ENCODE data around the gene ZACN. TPM values are rescaled to one million over a fixed set of nuclear protein-coding genes. Genes with fewer than 3 reads are reported as not detected.

Gene ZACN
- total and polyA plus RNA-seq, 8 donors, result 0.12 to 27.5 (median 17.8) TPM; not detected in 1

GRCh38 chr17:76121932-76122430, 43.0 kb downstream of the ZACN start:
- Histone ChIP-seq H3K27me3 (peaks cover 0 to 6% of the 10 kb centered on the region in 2 donors), H3K4me3 (peak overlapping the region; percentile 15 to 30), H3K9me3 (no peaks in the 10 kb centered on the region), H3K27ac (no peak overlapping the region), H3K4me1 (peaks cover 3 to 9% of the 10 kb centered on the region in 2 donors), H3K36me3 (no peaks in the 10 kb centered on the region)
- DNase-seq (peak in 1 of 4 donors; percentile 84), ATAC-seq (peak; percentile 49)
- intact Hi-C loops (cut with DNase I), result loop anchor here in 1 of 2 donors (5.0 kb wide), 2 partner anchors 55 to 160 kb away; no protein-coding TSS in a partner anchor
- no peak for TF ChIP-seq CTCF (IDR thresholded peaks at IDR 0.05)

GRCh38 chr17:76122431-76123190, 43.6 kb downstream of the ZACN start:
- Histone ChIP-seq H3K36me3 (no peaks in the 10 kb centered on the region), H3K4me3 (no peak overlapping the region), H3K9me3 (no peaks in the 10 kb centered on the region), H3K27me3 (peaks cover 0 to 6% of the 10 kb centered on the region in 2 donors), H3K27ac (no peak overlapping the region), H3K4me1 (peaks cover 3 to 9% of the 10 kb centered on the region in 2 donors)
- ATAC-seq (no peak), DNase-seq (no peak)
- intact Hi-C loops (cut with DNase I), result loop anchor here in 1 of 2 donors (5.0 kb wide), 2 partner anchors 55 to 160 kb away; no protein-coding TSS in a partner anchor
- TF ChIP-seq CTCF (IDR thresholded peaks at IDR 0.05), result no peak

GRCh38 chr17:76123191-76123499, 44.2 kb downstream of the ZACN start:
- Histone ChIP-seq H3K4me3 (no peak overlapping the region), H3K27me3 (peaks cover 0 to 6% of the 10 kb centered on the region in 2 donors), H3K9me3 (no peaks in the 10 kb centered on the region), H3K36me3 (no peaks in the 10 kb centered on the region), H3K27ac (no peak overlapping the region), H3K4me1 (peaks cover 3 to 9% of the 10 kb centered on the region in 2 donors)
- intact Hi-C loops (cut with DNase I), result loop anchor here in 1 of 2 donors (5.0 kb wide), 2 partner anchors 54 to 159 kb away; no protein-coding TSS in a partner anchor
- DNase-seq, result no peak
- no peak for TF ChIP-seq CTCF (IDR thresholded peaks at IDR 0.05)
- ATAC-seq, result no peak

- DNase-seq (no peak), ATAC-seq (no peak)
- Histone ChIP-seq H3K27ac (no peak overlapping the region), H3K9me3 (no peaks in the 10 kb centered on the region), H3K4me1 (peaks cover 3 to 9% of the 10 kb centered on the region in 2 donors), H3K27me3 (peaks cover 0 to 6% of the 10 kb centered on the region in 2 donors), H3K36me3 (no peaks in the 10 kb centered on the region), H3K4me3 (no peak overlapping the region)
- intact Hi-C loops (cut with DNase I), result loop anchor here in 1 of 2 donors (5.0 kb wide), 2 partner anchors 53 to 158 kb away; no protein-coding TSS in a partner anchor
- no peak for TF ChIP-seq CTCF (IDR thresholded peaks at IDR 0.05)
Measured at GRCh38 chr17:76123749-76124581, 45.0 kb downstream of the ZACN start.

All from left lung (tissue), 10 donors.